Common myeloid progenitor, CD34-positive (primary cell): Measurements from ENCODE around the gene SLC22A8. TPM values are rescaled to one million over a fixed set of nuclear protein-coding genes. Genes with fewer than 3 reads are reported as not detected.
"Not testable (repeated sequence)": the region's sequence is repeated elsewhere in the genome, so short reads cannot be mapped to it uniquely, and the experiment has no call there.

Experiments
- CTCF ChIA-PET: fragments of 350-600 bp; sonication (Branson Sonifier 250); formaldehyde crosslinking; loops from one replicate; lab custom pipeline; 2021; ENCODE audit warnings: antibody characterized with exemption; lab: Charles Lee
- POLR2A ChIA-PET: fragments of 350-600 bp; sonication (Branson Sonifier 250); formaldehyde crosslinking; loops from one replicate; lab custom pipeline; 2021; ENCODE audit warnings: antibody characterized with exemption; lab: Charles Lee
- DNase-seq, 3 donors: peaks; one replicate each; pipeline versions ENCODE4 v3.0.0 to v3.0.0-alpha.2; 2013
- H3K27ac ChIP-seq, 2 experiments: 1 replicate in 1 of 2; 2 replicates in 1 of 2; pipeline ENCODE4 v1.7.0; 2013; ENCODE audit warnings: inconsistent platforms in 2 of 2, low read length in 2 of 2, mild to moderate bottlenecking in 2 of 2, low read depth in 1 of 2, moderate library complexity in 1 of 2; ENCODE audit not compliant: severe bottlenecking in 2 of 2, insufficient read depth in 1 of 2, poor library complexity in 1 of 2
- H3K27me3 ChIP-seq, 5 experiments: replicated peaks in 2 of 5; 1 replicate in 3 of 5; 2 replicates in 2 of 5; pipeline versions ENCODE4 v1.6.1 to v1.7.0; 2013; ENCODE audit warnings: low read length in 4 of 5, mild to moderate bottlenecking in 2 of 5, moderate library complexity in 2 of 5, inconsistent platforms in 1 of 5; ENCODE audit not compliant: insufficient read depth in 5 of 5, control insufficient read depth in 4 of 5
- H3K36me3 ChIP-seq, 4 experiments: 1 replicate in 2 of 4; 2 replicates in 2 of 4; pipeline versions ENCODE4 v1.6.1 to v1.7.0; 2013; ENCODE audit warnings: low read length in 3 of 4, control low read depth in 1 of 4, mild to moderate bottlenecking in 1 of 4; ENCODE audit not compliant: control insufficient read depth in 4 of 4, insufficient read depth in 4 of 4
- H3K4me1 ChIP-seq, 4 experiments: 1 replicate in 3 of 4; 2 replicates in 1 of 4; pipeline versions ENCODE4 v1.6.1 to v1.7.1; 2013; ENCODE audit warnings: low read length in 3 of 4, mild to moderate bottlenecking in 3 of 4, control low read depth in 1 of 4, inconsistent platforms in 1 of 4, moderate library complexity in 1 of 4; ENCODE audit not compliant: control insufficient read depth in 4 of 4, insufficient read depth in 4 of 4; ENCODE audit errors: control extremely low read depth in 1 of 4
- H3K4me3 ChIP-seq, 7 experiments: 1 replicate in 4 of 7; 2 replicates in 3 of 7; pipeline versions ENCODE4 v1.5.1 to v1.7.0; 2013; ENCODE audit warnings: mild to moderate bottlenecking in 7 of 7, low read length in 6 of 7, moderate library complexity in 6 of 7, inconsistent platforms in 2 of 7, low read depth in 2 of 7, control low read depth in 1 of 7; ENCODE audit not compliant: insufficient read depth in 4 of 7, control insufficient read depth in 1 of 7; ENCODE audit errors: extremely low read depth in 1 of 7
- H3K9me3 ChIP-seq, 5 experiments: 1 replicate in 4 of 5; 2 replicates in 1 of 5; pipeline versions ENCODE4 v1.6.1 to v1.7.1; 2013; ENCODE audit warnings: low read length in 4 of 5, mild to moderate bottlenecking in 2 of 5, inconsistent platforms in 1 of 5, low read depth in 1 of 5, moderate library complexity in 1 of 5; ENCODE audit not compliant: control insufficient read depth in 4 of 5, insufficient read depth in 2 of 5; ENCODE audit errors: control extremely low read depth in 1 of 5
- WGBS: methylation state at CpG from one replicate; pipeline ENCODE4 v1.1.5; 2013; ENCODE audit not compliant: insufficient coverage; 5-methylcytosine and 5-hydroxymethylcytosine counted together
- polyA plus RNA-seq: library from polyadenylated mRNA; unstranded; fragments of 120-200 nt; gene quantifications from one replicate; pipeline ENCODE4 v1.2.1, GENCODE V29; 2013

The SLC22A8 gene
- polyA plus RNA-seq = not detected

- DNase-seq = no peak
- POLR2A ChIA-PET = no interaction called here
- Histone ChIP-seq H3K27me3 (peaks cover 0 to 14% (median 1%) of the 10 kb centered on the region in 5 experiments), H3K4me1 (no peaks in the 10 kb centered on the region), H3K9me3 (no peaks in the 10 kb centered on the region), H3K27ac (no peak within 1 kb of the TSS), H3K36me3 (no peaks in the 10 kb centered on the region), H3K4me3 (no peak within 1 kb of the TSS)
- CTCF ChIA-PET = interaction anchor here (1.9 to 2.5 kb wide), 2 partner anchors 9 to 109 kb away, joined by 9 to 10 read pairs; no protein-coding TSS in a partner anchor
- 78% methylated on average over 15 of the region's 18 CpGs for WGBS
Measured at GRCh38 chr11:63015521-63016215, at the start of gene SLC22A8. SLC22A8 (minus strand) TSS chr11:63015841; CDS start chr11:63014958, 883 bp downstream.

- H3K4me1 ChIP-seq, H3K4me3 ChIP-seq, H3K27me3 ChIP-seq, H3K9me3 ChIP-seq, H3K27ac ChIP-seq, DNase-seq, H3K36me3 ChIP-seq, POLR2A ChIA-PET: not testable (repeated sequence)
- CTCF ChIA-PET = interaction anchor here (1.3 kb wide), 1 partner anchor 11 kb away, joined by 4 read pairs; no protein-coding TSS in a partner anchor
- WGBS = no CpG with 5 or more reads among the region's 1 CpG
Measured at GRCh38 chr11:63046203-63046602, 30.6 kb upstream of the SLC22A8 start.

GRCh38 chr11:63042596-63042995 is 27.0 kb upstream of the SLC22A8 start:
- CTCF ChIA-PET = no interaction called here
- POLR2A ChIA-PET = interaction anchor here (0.7 kb wide), 1 partner anchor 253 kb away, joined by 3 read pairs; no protein-coding TSS in a partner anchor
- Histone ChIP-seq H3K9me3 (peaks cover 0 to 2% (median 0%) of the 10 kb centered on the region in 5 experiments), H3K36me3 (no peaks in the 10 kb centered on the region), H3K4me3 (no peak overlapping the region), H3K4me1 (no peaks in the 10 kb centered on the region), H3K27ac (no peak overlapping the region), H3K27me3 (peaks cover 0 to 2% (median 0%) of the 10 kb centered on the region in 5 experiments)
- no peak for DNase-seq
- 100% methylated on average over 3 of the region's 3 CpGs for WGBS

- WGBS = 93% methylated on average over 2 of the region's 4 CpGs
- no peaks in the 10 kb centered on the region for H3K9me3 ChIP-seq
- H3K4me3 ChIP-seq = no peak overlapping the region
- ChIA-PET POLR2A (no interaction called here), CTCF (interaction anchor here (1.6 to 3.2 kb wide), 3 partner anchors 9 to 126 kb away, joined by 3 to 14 read pairs (median 5); no protein-coding TSS in a partner anchor)
- no peaks in the 10 kb centered on the region for H3K36me3 ChIP-seq
- no peak for DNase-seq
- H3K27me3 ChIP-seq = peaks cover 0 to 6% (median 3%) of the 10 kb centered on the region in 5 experiments
- no peaks in the 10 kb centered on the region for H3K4me1 ChIP-seq
- H3K27ac ChIP-seq = no peak overlapping the region
Measured at GRCh38 chr11:63032457-63032856, 16.8 kb upstream of the SLC22A8 start.

GRCh38 chr11:63023841-63024648 is 8.4 kb upstream of the SLC22A8 start:
- peak; percentile 77 to 90 (median 87) for DNase-seq
- CTCF ChIA-PET = interaction anchor here (0.6 to 8.4 kb wide), 16 partner anchors 9 to 125 kb away, joined by 3 to 200 read pairs (median 4); partner anchors contain the start of genes CHRM1 and SLC22A8
- H3K27ac ChIP-seq = no peak overlapping the region

GRCh38 chr11:63023222-63023814 is 7.7 kb upstream of the SLC22A8 start:
- ChIA-PET POLR2A (no interaction called here), CTCF (interaction anchor here (0.6 to 8.4 kb wide), 18 partner anchors 8 to 617 kb away, joined by 3 to 200 read pairs (median 4); partner anchors contain the start of genes CHRM1 and SLC22A8)
- Histone ChIP-seq H3K4me3 (peak overlapping the region in 1 of 7 experiments; percentile 14), H3K36me3 (no peaks in the 10 kb centered on the region), H3K9me3 (peaks cover 0 to 5% (median 2%) of the 10 kb centered on the region in 5 experiments), H3K4me1 (peaks cover 0 to 7% (median 5%) of the 10 kb centered on the region in 4 experiments), H3K27me3 (peaks cover 0 to 7% (median 1%) of the 10 kb centered on the region in 5 experiments), H3K27ac (no peak overlapping the region)
- 92% methylated on average over 11 of the region's 11 CpGs for WGBS
- DNase-seq = no peak

More at GRCh38 chr11:63023841-63024648, 8.4 kb upstream of the SLC22A8 start:
- peak overlapping the region in 1 of 7 experiments; percentile 14 for H3K4me3 ChIP-seq
- POLR2A ChIA-PET = no interaction called here
- 14% methylated on average over 15 of the region's 19 CpGs for WGBS
- no peaks in the 10 kb centered on the region for H3K36me3 ChIP-seq
- peaks cover 0 to 7% (median 5%) of the 10 kb centered on the region in 4 experiments for H3K4me1 ChIP-seq
- H3K9me3 ChIP-seq = peaks cover 0 to 5% (median 2%) of the 10 kb centered on the region in 5 experiments
- peaks cover 0 to 7% (median under 1%) of the 10 kb centered on the region in 5 experiments for H3K27me3 ChIP-seq
